Measurements from ENCODE around the gene ZPLD1. TPM values are rescaled to one million over a fixed set of nuclear protein-coding genes. Genes with fewer than 3 reads are reported as not detected.

The ZPLD1 gene
- total RNA-seq, 1 donor from 2014 or later: 0.45 TPM

DNA sequence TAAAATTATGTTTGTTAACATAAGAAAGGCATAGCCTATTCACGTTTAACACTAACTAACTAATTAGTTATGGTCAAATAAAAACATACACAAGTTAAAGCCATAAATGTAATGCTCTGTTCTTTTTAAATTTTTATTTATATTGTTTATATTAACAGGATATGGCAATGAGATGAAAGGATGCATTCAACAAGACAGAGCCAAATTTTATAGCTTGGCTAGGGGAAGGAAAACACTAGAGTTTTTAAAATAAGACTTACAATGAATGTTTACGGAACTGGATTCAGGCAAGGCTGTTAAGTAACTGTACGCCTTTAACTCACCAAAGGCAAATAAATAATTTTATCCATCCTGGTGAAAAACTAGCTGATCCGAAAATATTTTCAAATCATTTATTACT, 86.4 kb downstream of the ZPLD1 start:
- Histone ChIP-seq H3K4me2 (ENCODE audit: low read length) (no peak overlapping the region), H3K4me3 (ENCODE audit: insufficient read depth, low read depth, low read length) (no peak overlapping the region), H3K4me1 (ENCODE audit: insufficient read depth, low read length) (no peaks in the 10 kb centered on the region), H3K9ac (ENCODE audit: low read length) (no peak overlapping the region), H3K27me3 (ENCODE audit: insufficient read depth, low read length) (no peaks in the 10 kb centered on the region), H3K36me3 (ENCODE audit: insufficient read depth, low read length) (no peaks in the 10 kb centered on the region), H4K20me1 (ENCODE audit: insufficient read depth, low read length) (no peaks in the 10 kb centered on the region), H3K27ac (ENCODE audit: low read depth, low read length) (no peak overlapping the region), H2AFZ (ENCODE audit: low read depth, low read length) (no peak overlapping the region), H3K79me2 (ENCODE audit: insufficient read depth, low read length) (no peaks in the 10 kb centered on the region), H3K9me3 (ENCODE audit: insufficient read depth, low read depth, low read length) (no peaks in the 10 kb centered on the region)
- H3K4me3 Mint-ChIP-seq (ENCODE audit: unreplicated experiment): no peak overlapping the region
- H3K27ac Mint-ChIP-seq (ENCODE audit: unreplicated experiment): no peak overlapping the region
- H3K27me3 Mint-ChIP-seq (ENCODE audit: low read depth, unreplicated experiment): no peaks in the 10 kb centered on the region
- no peaks in the 10 kb centered on the region for H3K9me3 Mint-ChIP-seq (ENCODE audit: unreplicated experiment)
- TF ChIP-seq CTCF (IDR thresholded peaks at IDR 0.05; ENCODE audit: insufficient read depth, low read depth, low read length) (no peak), EZH2 (IDR thresholded peaks at IDR 0.05; ENCODE audit: insufficient read depth, low read length) (no peak)
- no peak for DNase-seq (ENCODE audit: low read depth)
- no peaks in the 10 kb centered on the region for H3K4me1 Mint-ChIP-seq (ENCODE audit: low read depth, unreplicated experiment)
- H3K36me3 Mint-ChIP-seq (ENCODE audit: low read depth, unreplicated experiment): no peaks in the 10 kb centered on the region
- FAIRE-seq: no peak

DNA sequence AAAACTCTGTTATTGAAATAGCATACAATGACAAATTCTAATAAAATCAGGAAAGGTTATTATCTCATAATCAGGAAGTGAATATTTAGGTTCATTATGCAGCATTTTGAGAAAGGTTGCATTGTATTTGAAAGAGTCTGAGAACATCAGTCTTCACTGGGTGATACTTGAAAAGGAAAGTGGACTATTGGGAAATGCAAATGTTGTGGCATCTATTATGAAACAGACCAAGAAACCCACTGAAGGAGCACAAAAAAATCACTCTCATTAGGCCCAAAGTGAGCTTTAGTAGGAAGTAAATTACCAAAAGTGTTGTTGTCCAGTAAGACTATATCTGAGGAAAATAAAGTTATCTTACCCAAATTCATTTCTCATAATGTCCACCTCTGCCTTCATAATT, 90.8 kb downstream of the ZPLD1 start:
- H3K9me3 Mint-ChIP-seq (ENCODE audit: unreplicated experiment): no peaks in the 10 kb centered on the region
- H3K4me3 ChIP-seq (ENCODE audit: insufficient read depth, low read depth, low read length): no peak overlapping the region
- H3K27ac Mint-ChIP-seq (ENCODE audit: unreplicated experiment): no peak overlapping the region
- H3K4me1 ChIP-seq (ENCODE audit: insufficient read depth, low read length): no peaks in the 10 kb centered on the region
- no peak for DNase-seq (ENCODE audit: low read depth)
- no peaks in the 10 kb centered on the region for H4K20me1 ChIP-seq (ENCODE audit: insufficient read depth, low read length)
- FAIRE-seq: no peak
- no peaks in the 10 kb centered on the region for H3K27me3 ChIP-seq (ENCODE audit: insufficient read depth, low read length)
- H3K9me3 ChIP-seq (ENCODE audit: insufficient read depth, low read depth, low read length): no peaks in the 10 kb centered on the region
- H3K9ac ChIP-seq (ENCODE audit: low read length): no peak overlapping the region
- no peak overlapping the region for H3K4me3 Mint-ChIP-seq (ENCODE audit: unreplicated experiment)
- TF ChIP-seq CTCF (IDR thresholded peaks at IDR 0.05; ENCODE audit: insufficient read depth, low read depth, low read length) (no peak), EZH2 (IDR thresholded peaks at IDR 0.05; ENCODE audit: insufficient read depth, low read length) (no peak)
- H2AFZ ChIP-seq (ENCODE audit: low read depth, low read length): no peak overlapping the region
- H3K4me1 Mint-ChIP-seq (ENCODE audit: low read depth, unreplicated experiment): peaks cover 5% of the 10 kb centered on the region
- no peak overlapping the region for H3K4me2 ChIP-seq (ENCODE audit: low read length)
- no peaks in the 10 kb centered on the region for H3K27me3 Mint-ChIP-seq (ENCODE audit: low read depth, unreplicated experiment)
- no peaks in the 10 kb centered on the region for H3K79me2 ChIP-seq (ENCODE audit: insufficient read depth, low read length)
- no peaks in the 10 kb centered on the region for H3K36me3 Mint-ChIP-seq (ENCODE audit: low read depth, unreplicated experiment)
- H3K27ac ChIP-seq (ENCODE audit: low read depth, low read length): no peak overlapping the region
- H3K36me3 ChIP-seq (ENCODE audit: insufficient read depth, low read length): no peaks in the 10 kb centered on the region

DNA sequence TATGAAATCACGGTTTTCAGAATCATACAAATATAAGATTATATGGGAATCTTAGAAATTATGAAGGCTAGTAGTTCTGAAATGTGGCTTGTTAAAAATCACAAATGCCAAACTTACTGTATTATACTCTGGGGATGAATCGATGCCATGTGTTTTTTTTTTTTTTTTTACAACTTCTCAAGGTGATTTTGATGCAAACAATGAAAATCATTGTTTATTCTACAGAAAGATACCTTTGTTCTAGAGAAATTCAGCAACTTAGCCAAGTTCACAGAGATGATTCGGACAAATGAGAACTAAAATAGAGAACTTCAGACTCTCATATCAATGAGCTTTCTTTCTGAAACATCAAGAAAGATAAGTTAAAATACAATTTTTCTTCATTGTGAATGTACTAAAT, 92.0 kb downstream of the ZPLD1 start:
- Mint-ChIP-seq H3K27ac (ENCODE audit: unreplicated experiment) (no peak overlapping the region), H3K36me3 (ENCODE audit: low read depth, unreplicated experiment) (no peaks in the 10 kb centered on the region), H3K4me3 (ENCODE audit: unreplicated experiment) (no peak overlapping the region), H3K4me1 (ENCODE audit: low read depth, unreplicated experiment) (peaks cover 14% of the 10 kb centered on the region), H3K27me3 (ENCODE audit: low read depth, unreplicated experiment) (no peaks in the 10 kb centered on the region), H3K9me3 (ENCODE audit: unreplicated experiment) (no peaks in the 10 kb centered on the region)
- Histone ChIP-seq H3K4me3 (ENCODE audit: insufficient read depth, low read depth, low read length) (no peak overlapping the region), H3K9ac (ENCODE audit: low read length) (no peak overlapping the region), H3K36me3 (ENCODE audit: insufficient read depth, low read length) (no peaks in the 10 kb centered on the region), H3K27ac (ENCODE audit: low read depth, low read length) (no peak overlapping the region), H3K4me1 (ENCODE audit: insufficient read depth, low read length) (no peaks in the 10 kb centered on the region), H2AFZ (ENCODE audit: low read depth, low read length) (no peak overlapping the region), H3K9me3 (ENCODE audit: insufficient read depth, low read depth, low read length) (no peaks in the 10 kb centered on the region), H4K20me1 (ENCODE audit: insufficient read depth, low read length) (no peaks in the 10 kb centered on the region), H3K79me2 (ENCODE audit: insufficient read depth, low read length) (no peaks in the 10 kb centered on the region), H3K27me3 (ENCODE audit: insufficient read depth, low read length) (no peaks in the 10 kb centered on the region), H3K4me2 (ENCODE audit: low read length) (no peak overlapping the region)
- FAIRE-seq: no peak
- TF ChIP-seq CTCF (IDR thresholded peaks at IDR 0.05; ENCODE audit: insufficient read depth, low read depth, low read length) (no peak), EZH2 (IDR thresholded peaks at IDR 0.05; ENCODE audit: insufficient read depth, low read length) (no peak)
- DNase-seq (ENCODE audit: low read depth): no peak

Data from astrocyte (in vitro differentiated cells and primary cell).